ENCODE data around the gene DLG2. TPM values are rescaled to one million over a fixed set of nuclear protein-coding genes. Genes with fewer than 3 reads are reported as not detected.

Gene DLG2
- total RNA-seq, 1 donor, result 1.3 TPM

GRCh38 chr11:84580428-84580827 lies 1046.7 kb downstream of the DLG2 start:
- no peak overlapping the region for H3K4me3 ChIP-seq (ENCODE audit: low read depth, low read length)
- DNase-seq (ENCODE audit: low read depth), result no peak
- TF ChIP-seq CTCF (IDR thresholded peaks at IDR 0.05; ENCODE audit: insufficient read depth, low read depth, low read length), result no peak

GRCh38 chr11:84573868-84574267 lies 1053.3 kb downstream of the DLG2 start:
- TF ChIP-seq CTCF (IDR thresholded peaks at IDR 0.05; ENCODE audit: insufficient read depth, low read depth, low read length), result no peak
- no peak overlapping the region for H3K4me3 ChIP-seq (ENCODE audit: low read depth, low read length)
- DNase-seq (ENCODE audit: low read depth), result no peak

- TF ChIP-seq CTCF (IDR thresholded peaks at IDR 0.05; ENCODE audit: insufficient read depth, low read depth, low read length), result no peak
- no peak overlapping the region for H3K4me3 ChIP-seq (ENCODE audit: low read depth, low read length)
- DNase-seq (ENCODE audit: low read depth), result no peak
Observed at GRCh38 chr11:84566671-84567070, 1060.5 kb downstream of the DLG2 start.

- no peak for TF ChIP-seq CTCF (IDR thresholded peaks at IDR 0.05; ENCODE audit: insufficient read depth, low read depth, low read length)
- DNase-seq (ENCODE audit: low read depth), result no peak
Observed at GRCh38 chr11:84564867-84565184, 1062.3 kb downstream of the DLG2 start.

GRCh38 chr11:84564180-84564866 lies 1062.8 kb downstream of the DLG2 start:
- DNase-seq (ENCODE audit: low read depth), result peak; percentile 44
- peak; percentile 84 for TF ChIP-seq CTCF (IDR thresholded peaks at IDR 0.05; ENCODE audit: insufficient read depth, low read depth, low read length)
- H3K4me3 ChIP-seq (ENCODE audit: low read depth, low read length), result no peak overlapping the region

More at GRCh38 chr11:84564867-84565184, 1062.3 kb downstream of the DLG2 start:
- H3K4me3 ChIP-seq (ENCODE audit: low read depth, low read length), result no peak overlapping the region

GRCh38 chr11:84563356-84563755 lies 1063.8 kb downstream of the DLG2 start:
- no peak for DNase-seq (ENCODE audit: low read depth)
- H3K4me3 ChIP-seq (ENCODE audit: low read depth, low read length), result no peak overlapping the region
- no peak for TF ChIP-seq CTCF (IDR thresholded peaks at IDR 0.05; ENCODE audit: insufficient read depth, low read depth, low read length)

- no peak for DNase-seq (ENCODE audit: low read depth)
- H3K4me3 ChIP-seq (ENCODE audit: low read depth, low read length), result no peak overlapping the region
- TF ChIP-seq CTCF (IDR thresholded peaks at IDR 0.05; ENCODE audit: insufficient read depth, low read depth, low read length), result no peak
Observed at GRCh38 chr11:84560206-84560605, 1066.9 kb downstream of the DLG2 start.
